ENCODE measurements around the gene SNAPIN.
"Not testable (repeated sequence)": the region's sequence is repeated elsewhere in the genome, so short reads cannot be mapped to it uniquely, and the experiment has no call there.

Gene SNAPIN

DNA sequence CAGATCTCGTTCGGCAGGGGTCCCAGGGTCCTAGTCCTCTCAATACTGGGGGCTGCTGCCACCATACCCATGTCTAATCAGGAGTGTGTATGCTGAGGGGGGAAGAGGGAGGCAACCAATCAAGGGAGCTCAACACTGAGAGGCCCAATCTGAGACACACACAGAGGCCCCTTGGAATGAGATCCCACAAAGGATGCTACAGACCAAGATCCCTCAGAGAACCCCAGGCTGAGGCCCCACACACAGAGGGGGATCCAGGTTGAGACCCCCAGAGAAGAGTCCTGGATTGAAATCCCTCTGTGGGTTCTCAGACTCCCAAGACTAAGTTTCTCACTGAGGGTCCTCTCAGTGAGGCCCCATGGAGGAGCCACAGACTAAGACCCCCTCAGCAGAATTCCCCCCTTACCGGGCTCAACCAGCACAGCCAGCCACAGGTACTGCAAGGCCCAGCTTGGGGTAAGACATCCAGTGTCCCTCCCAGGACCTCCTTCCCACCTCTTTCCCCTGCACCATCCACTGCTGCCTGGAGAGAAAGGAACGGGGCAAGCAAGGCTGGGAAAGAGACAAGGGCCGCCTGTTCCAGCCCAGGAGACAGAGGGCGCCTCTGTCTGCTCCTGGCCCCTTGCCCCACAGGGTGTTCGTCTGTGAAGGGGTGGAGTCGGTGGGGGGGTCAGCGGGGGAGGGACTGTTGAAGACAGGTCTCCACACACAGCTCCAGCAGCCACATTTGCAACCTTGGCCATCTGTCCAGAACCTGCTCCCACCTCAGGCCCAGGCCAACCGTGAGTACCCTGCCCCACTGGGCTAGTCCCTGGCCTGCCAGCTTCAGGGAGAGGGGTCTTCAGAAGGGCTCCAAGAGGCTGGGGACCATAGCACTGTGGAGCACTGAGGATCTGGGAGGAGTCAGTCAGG lies 30.5 kb upstream of the SNAPIN start, which contains the start of gene S100A1:
Gene S100A1 (plus strand): TSS at position 720 of the 912 bp plus-strand sequence. CDS start 2,088 bp downstream, outside the sequence.
- no peak for DNase-seq

DNA sequence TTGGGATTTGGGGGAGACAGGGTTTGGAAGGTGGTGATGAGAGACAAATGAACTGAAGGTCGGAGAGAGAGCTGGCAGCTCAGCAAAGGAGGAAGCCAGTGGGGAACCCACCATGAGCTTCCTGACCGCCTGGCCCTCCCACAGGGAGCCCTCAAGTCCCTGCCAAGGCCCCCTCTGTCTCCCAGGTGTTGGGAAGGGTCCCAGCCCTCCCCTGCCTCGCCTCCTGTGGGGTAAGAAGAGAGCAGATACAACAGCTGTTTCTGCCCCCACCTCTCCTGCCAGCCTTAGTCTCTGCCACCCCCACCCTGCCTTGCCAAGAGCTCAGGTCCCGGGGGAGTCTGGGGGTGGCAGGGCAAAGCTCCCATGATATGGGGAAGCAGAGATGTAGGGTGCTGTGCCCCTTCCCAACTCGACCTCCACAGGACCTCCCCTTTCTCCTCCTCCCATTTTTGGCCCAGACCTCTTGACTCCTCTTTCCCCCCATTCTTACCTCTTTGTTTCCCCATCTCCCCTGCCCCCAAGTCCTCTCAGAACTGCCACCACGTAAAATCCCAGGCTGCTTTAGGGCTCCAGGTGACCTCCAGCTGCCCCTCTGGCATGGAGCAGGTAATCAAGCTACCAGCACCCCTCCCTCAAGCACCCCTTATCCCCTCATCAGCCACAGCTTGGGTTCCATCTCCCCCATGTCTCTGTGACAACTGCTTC lies 29.7 kb upstream of the SNAPIN start:
- no peak for DNase-seq

DNA sequence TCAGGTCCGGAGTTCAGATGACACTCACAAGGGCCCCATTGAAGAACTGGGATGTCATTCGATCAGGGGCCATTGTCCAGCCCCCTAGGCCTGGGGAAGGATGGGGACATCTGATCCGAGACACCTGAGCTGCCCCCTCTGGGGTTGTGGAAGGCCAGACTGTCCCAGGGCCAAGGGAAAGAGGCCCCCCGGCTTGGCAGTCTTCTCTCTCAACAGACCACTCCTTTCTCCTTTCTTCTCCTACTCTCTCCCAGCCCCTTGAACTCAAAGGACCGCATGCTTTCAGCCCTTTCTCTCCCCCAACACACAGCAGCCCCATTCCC lies 29.2 kb upstream of the SNAPIN start:
- no peak for DNase-seq

DNA sequence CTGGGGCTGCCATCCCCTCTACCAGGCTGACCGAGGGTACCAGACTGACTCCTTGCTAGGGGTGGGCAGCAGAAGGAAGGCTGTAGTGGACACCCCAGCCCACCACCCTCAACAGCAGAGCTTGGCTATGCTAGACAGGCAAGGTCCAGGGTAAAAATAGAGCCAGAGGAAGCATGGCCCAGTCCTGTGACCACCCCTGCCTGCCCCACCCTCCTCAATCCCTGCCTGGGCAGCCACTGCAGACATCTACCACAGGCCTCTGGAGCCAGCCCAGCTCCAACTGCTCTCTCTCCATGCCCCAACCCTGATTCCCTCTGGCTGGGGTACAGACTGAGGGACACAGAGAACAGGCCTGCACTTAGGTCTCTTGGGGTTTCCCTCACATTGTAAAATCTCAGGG lies 28.5 kb upstream of the SNAPIN start:
- no peak for DNase-seq

DNA sequence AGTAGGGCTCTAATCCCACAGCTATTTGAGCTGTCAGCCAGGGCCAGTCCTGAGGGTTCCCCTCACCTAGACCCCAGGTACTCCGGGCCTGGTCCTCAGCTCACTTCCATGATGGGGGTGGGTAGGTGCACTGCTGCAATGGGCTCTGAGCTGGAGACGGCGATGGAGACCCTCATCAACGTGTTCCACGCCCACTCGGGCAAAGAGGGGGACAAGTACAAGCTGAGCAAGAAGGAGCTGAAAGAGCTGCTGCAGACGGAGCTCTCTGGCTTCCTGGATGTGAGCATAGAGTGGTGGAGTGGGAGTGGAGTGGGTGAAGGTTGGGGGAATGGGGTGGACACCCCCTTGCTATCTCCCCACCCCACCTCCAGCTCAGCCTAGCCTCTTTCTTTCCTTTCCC lies 28.1 kb upstream of the SNAPIN start:
- no peak for DNase-seq

DNA sequence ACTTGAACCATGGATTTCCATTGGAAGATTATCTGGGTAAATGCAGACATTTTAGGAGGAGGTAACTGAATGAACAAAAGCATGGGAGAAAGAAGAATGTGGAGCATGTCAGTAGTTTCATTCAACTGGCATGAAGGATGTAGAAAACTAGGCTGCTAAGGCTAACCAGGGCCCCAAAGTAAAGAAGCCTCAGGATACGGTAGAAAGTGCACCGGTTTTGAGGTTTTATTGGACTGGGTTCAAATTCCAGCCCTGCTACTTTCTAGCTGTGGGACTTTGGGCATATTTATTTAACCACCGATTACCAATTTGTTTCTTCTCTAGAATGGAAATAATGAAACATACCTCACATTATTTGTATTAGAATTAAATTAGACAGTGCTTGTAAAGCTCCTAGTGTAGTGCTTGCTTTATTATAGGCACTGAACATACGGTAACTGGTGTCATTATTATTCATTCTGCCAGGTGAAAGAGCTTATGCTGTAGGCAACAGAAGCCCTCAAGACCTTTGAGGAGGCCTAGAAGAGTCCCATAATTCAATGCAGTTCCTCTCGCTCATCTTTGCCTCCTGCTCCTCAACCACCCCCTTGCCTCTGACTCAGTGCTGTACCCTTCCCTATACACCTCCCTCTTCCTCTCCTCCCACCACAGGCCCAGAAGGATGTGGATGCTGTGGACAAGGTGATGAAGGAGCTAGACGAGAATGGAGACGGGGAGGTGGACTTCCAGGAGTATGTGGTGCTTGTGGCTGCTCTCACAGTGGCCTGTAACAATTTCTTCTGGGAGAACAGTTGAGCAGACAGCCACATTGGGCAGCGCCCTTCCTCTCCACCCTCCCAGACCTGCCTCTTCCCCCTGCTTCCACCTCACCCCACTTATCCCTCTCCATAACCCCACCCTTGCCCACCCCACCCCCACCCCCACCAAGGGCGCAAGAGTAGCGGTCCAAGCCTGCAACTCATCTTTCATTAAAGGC lies 27.2 kb upstream of the SNAPIN start:
- DNase-seq, result no peak

DNA sequence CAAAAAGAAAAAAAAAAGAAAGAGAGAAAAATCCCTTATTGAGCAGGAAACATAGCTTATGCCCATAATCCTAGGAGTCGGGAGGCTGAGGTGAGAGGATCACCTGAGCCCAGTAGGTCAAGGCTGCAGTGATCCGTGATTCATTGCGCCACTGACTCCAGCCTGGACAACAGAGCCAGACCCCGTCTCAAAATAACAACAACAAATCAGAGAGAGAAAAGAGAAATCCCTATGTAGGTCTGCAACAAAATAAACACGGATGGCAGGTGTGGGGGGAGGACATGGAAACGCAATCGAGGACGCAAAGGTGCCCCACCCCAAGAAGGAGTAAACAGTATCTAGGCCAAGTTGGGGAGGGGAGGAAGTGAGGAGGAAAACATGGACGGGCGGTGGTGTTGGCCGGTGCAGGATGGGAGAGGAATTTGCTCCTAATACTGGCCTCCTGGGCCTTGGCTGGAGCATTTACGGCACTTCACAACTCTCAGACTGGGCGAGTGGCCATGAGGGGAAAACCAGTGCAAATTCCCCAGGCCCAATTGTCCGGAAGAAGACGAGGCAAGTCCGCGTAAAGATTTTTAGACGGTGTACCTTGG lies 25.2 kb upstream of the SNAPIN start:
- peak; percentile 74 for DNase-seq

DNA sequence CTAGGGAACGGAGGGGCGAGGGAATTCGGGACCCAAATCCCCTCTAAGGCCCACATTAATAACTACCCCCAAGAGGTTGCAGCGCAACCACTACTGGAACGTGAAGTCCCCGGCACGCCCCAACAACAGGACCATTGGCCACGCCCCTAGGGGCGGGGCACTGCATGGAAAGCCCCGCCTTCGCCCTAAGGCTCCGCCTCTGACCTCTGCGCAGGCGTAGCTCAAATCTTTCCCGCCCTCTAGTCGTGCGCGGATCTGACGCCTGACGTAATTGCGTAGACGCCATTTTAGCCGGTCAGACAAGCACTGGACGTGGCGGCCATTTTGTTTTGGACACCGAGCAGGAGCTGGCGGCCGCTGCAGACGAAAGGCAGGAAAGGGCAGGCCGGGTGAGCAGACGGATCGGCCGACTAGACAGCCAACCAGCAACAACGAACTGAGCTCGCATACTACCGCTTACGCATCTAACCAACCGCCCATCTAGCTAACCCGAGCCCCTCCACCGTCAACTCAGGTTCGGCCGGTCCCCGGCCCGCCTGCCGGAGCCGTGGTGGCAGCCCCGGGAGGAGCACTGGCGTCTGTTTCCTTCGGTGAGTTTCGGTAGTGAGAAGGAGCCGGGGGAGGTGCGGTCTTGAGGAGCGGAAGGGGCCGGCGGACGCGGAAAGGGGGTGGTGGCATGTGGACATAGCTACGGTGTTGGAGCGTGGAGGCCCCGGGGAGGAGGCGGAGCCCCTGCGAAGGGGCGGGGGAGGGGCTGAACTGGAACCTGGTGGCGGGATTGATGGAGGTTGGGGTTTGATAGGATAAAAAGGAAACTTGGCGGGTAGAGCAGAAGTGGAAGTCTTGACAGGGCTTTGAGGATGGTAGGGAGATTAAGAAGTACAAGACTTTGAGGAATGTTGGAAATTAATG lies 24.5 kb upstream of the SNAPIN start, which contains the start of gene CHTOP:
Gene CHTOP (plus strand): TSS at position 313 of the 912 bp plus-strand sequence. CDS start 2,523 bp downstream, outside the sequence.
- peak; percentile 100 for DNase-seq

DNA sequence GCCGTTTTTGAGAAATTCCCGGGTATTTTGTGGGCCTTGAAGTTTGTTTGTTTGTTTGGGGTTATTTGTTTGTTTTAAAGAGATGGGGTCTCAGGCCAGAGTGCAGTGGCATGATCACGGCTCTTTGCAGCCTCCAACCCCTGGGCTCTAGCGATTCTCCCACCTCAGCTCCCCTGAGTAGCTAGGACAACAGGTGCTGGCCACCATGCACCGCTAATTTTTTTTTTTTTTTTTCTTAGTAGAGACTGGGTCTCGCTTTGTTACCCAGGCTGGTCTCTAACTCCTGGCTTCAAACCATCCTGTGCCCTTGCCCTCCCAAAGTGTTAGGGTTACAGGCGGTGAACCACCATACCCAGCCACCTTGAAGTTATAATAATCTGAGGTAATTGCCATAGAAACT lies 22.6 kb upstream of the SNAPIN start:
- no peak for DNase-seq

DNA sequence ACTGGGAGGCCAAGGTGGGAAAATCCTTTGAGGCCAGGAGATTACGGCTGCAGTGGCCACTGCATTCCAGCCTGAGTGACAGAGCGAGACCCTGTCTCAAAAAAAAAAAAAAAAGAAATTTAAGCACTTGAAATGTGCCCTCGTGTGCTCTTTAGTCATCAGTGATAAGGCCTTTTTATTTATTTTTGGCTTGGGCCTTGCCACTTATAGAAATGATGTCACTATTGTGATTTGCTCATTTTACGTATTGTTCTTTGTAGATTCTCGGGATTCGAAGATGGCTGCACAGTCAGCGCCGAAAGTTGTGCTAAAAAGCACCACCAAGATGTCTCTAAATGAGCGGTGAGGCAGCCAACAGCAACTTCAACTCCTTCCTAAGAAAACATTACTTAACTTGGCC lies 22.2 kb upstream of the SNAPIN start:
- no peak for DNase-seq

DNA sequence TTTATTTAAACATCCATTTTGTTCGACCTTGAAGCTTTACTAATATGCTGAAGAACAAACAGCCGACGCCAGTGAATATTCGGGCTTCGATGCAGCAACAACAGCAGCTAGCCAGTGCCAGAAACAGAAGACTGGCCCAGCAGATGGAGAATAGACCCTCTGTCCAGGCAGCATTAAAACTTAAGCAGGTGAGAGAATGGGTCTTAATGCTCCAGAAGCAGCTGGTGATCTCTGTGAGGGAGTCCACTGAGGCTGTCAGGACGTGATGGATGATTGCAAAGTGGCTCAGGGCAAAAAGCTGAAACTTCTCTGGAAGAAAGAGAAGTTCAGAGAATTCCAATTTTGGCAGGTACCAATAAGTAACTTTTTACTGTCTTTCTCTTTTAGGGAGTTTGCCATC lies 20.2 kb upstream of the SNAPIN start:
- no peak for DNase-seq

DNA sequence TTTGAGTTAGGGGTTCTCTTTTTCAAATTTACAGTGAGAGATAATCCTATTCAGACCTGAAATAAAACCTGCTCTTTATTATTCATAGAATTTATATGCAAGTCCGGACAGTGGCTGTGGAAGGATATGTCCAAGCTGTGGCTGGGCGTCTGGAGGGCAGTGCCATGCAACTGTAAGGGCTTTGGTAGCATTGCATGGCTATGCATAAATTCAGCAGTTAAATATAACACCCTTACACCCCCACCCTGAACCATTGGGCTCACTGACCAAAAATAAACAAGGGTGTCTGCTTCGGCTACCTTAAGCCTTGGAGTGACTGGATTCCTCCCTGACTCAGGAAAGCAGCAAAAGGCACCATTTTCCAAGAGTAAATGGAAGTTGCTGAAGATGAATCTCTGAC lies 19.2 kb upstream of the SNAPIN start:
- DNase-seq, result no peak

DNA sequence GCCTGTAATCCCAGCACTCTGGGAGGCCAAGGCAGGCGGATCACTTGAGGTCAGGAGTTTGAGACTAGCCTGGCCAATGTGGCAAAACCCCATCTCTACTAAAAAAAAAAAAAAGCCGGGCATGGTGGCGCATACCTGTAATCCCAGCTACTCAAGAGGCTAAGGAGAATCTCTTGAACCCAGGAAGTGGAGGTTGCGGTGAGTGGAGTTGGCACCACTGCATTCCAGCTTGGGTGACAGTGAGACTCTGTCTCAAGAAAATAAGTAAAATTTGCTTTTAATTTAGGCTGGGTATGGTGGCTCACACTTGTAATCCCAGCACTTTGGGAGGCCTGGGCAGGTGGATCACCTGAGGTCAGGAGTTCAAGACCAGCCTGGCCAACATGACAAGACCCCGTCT lies 18.3 kb upstream of the SNAPIN start:
- DNase-seq, result not testable (repeated sequence)

DNA sequence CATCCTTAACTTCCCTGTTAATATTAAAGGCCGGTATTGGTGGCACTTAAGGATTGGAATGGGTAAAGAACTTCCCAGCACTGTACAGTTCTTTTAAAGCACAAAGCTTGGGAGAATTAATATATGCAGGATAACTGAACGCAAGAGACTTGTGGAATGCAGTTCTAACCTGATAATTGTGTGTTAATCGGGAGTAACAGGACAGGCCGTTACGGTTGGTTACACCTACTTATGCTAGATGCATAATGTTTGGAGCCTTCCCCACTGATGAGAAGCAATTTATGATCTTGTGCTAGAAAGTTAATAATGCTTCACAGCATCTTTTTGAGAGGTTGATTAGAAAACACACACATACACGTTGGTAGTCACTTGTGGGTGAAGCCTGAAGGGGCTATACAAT lies 17.6 kb upstream of the SNAPIN start:
- DNase-seq, result no peak

DNA sequence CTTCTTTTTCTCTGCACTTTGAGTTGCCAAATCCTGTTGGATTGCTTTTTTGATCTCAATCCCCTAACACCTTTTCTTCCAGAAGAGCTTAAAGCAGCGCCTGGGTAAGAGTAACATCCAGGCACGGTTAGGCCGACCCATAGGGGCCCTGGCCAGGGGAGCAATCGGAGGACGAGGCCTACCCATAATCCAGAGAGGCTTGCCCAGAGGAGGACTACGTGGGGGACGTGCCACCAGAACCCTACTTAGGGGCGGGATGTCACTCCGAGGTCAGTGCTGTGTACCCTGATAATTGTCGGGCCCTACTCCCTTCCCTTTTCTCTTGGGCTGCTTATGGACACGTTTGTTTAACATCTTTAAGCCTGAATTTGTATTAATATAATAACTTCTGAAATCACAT lies 16.3 kb upstream of the SNAPIN start:
- DNase-seq, result no peak

DNA sequence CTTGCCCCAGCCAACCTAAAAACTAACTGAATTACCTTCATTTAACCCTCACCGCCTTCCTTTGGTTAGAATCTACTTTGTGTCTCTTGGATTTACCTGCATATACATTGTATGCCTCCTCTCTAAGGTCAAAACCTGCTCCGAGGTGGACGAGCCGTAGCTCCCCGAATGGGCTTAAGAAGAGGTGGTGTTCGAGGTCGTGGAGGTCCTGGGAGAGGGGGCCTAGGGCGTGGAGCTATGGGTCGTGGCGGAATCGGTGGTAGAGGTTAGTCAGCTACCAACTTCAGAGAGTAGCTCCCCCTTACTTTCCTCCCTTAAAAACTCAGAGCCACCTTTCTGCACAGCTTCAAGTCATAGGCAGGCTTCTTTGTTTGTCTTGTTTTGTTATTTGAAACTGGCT lies 15.4 kb upstream of the SNAPIN start:
- DNase-seq, result no peak

DNA sequence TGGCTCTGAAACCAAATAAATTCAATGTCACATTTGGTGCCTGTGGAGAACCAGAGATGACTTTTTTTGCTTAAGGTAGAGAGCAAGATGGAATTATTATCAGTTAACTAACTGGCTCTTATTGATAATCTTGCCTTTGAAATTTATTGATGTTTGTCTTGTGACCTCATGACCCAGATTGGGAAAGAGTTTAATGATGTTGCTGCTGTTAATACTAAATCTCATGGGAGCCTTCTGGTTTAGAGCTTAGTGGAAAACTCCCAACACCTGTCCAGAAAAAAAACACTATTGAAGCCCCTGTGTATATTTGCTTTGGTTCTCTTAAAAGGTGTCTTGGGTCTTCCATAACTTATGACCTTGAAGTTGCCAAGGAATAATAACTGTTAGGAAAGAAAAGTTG lies 14.7 kb upstream of the SNAPIN start:
- no peak for DNase-seq

DNA sequence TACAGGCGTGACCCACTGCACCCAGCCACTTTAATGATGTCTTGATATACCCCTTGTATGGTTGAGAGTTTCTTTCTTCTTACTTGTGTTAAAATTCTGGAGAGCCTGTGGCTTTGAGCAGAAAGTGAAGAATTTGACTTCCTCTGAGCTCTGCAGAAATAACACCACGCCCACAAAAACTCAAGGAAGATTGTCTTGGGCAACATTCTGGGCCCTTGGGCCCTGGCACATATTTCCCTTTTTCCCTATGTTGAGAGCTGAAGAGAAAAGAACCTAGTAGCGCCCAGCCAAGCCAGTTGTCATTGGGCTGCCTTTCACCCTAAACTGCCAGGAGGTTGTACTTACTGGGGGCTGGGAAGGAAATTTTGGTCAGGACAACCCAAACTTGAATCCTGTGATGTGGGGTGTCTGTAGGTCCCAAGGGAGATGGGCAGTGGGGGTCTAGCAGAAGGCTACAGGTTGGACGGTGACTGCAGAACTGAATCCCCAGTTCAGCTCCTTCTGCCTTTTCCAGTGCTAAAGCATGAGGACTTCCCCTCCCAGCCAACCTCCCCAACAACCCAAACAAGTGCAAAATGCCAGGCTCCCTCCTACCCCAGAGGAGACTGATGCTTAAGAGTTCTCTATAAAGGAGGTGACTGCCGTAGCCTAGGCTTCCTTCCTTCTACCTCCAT lies 11.7 kb upstream of the SNAPIN start:
- DNase-seq, result no peak

DNA sequence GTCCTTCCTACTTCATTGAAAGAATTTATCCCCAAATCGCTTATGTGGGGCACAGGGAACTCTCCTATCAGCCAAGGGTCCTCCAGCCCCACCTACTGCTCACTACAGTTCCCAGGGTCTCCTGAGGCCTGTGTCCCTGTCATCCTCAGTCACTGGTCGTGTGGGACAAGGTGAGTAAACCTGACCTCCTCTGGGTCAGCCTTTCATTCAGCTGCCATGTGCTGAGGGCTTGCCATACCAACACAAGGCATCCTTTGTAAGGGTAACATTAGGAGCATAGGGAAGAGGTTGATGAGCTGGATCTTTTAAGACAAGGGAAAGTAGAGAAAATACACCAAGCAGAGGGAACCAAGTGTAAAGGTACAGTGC lies 11.2 kb upstream of the SNAPIN start:
- DNase-seq, result no peak

DNA sequence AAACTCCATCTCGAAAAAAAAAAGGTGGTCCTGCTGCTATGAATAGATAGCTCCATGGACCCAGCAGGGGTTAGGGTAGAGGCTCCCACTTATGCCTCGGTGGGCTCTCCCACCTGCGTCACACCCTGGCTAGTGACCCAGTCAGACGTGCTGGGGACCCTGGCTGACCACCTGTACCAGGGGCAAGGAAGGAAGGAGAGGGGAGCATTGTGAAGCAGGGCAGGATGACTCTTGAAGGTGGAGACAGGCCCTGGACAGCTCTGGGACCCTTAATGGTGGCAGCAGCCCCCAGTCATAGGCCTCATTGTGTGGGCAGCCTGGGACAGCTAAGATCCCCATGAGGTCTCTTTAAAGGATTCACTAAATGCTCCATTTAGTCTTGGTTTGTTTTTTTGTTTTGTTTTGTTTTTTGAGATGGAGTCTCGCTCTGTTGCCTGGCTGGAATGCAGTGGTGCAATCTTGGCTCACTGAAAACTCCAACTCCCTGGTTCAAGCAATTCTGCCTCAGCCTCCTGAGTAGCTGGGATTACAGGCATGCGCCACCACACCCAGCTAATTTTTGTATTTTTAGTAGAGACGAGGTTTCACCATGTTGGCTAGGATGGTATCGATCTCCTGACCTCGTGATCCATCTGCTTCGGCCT lies 10.4 kb upstream of the SNAPIN start:
- no peak for DNase-seq
